Measurements from ENCODE around the gene UTY. TPM values are rescaled to one million over a fixed set of nuclear protein-coding genes. Genes with fewer than 3 reads are reported as not detected.

Gene UTY
- polyA plus RNA-seq, 3 donors, result not detected

DNA sequence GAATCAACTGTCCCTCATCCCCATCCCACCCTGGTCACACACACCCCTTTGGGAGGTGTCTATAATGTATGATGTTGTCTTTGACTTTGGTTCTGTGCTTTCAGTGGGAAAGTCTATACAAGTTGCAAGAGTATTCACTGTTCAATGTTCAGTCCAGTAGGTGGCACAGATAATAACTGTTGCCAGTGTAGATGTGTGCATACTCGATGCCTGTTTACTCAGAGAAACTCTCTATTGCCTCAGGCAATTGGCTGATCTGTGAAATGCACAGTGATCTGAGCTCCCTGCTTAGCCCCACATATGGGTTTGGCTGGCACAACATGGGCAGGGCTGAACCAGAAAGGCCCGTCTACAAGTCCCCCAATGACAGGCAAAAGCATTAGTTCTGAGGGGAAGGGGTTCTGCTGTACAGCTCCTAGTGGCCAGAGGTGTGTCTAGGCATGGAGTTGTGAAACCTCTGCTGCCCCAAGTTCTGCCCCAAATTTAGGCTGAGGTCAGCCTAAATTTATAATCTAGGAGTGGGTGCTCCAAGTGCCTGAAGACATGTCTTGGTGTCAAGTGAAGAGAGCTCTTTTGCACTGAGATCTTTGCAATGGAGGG, 252.4 kb downstream of the UTY start:
- H4K20me1 ChIP-seq (ENCODE audit: insufficient read depth, low read length), result no peaks in the 10 kb centered on the region
- no peak overlapping the region for H2AFZ ChIP-seq (ENCODE audit: insufficient read depth, low read depth, low read length, poor library complexity, severe bottlenecking)
- H3K27ac ChIP-seq (ENCODE audit: low read depth in 1 of 2, low read length in 2 of 2), result no peak overlapping the region
- Mint-ChIP-seq H3K27me3 (ENCODE audit: low read depth in 3 of 3) (peaks cover 0 to 2% (median 0%) of the 10 kb centered on the region in 3 donors), H3K36me3 (no peaks in the 10 kb centered on the region), H3K9me3 (peaks cover 0 to 6% (median 0%) of the 10 kb centered on the region in 7 donors), H3K4me3 (no peak overlapping the region), H3K27ac (no peak overlapping the region), H3K4me1 (no peaks in the 10 kb centered on the region)
- no CpG with 5 or more reads among the region's 2 CpGs for WGBS (ENCODE audit: insufficient coverage)
- no peaks in the 10 kb centered on the region for H3K27me3 ChIP-seq (ENCODE audit: control insufficient read depth in 2 of 2, insufficient read depth in 2 of 2, low read length in 2 of 2)
- no peaks in the 10 kb centered on the region for H3K4me1 ChIP-seq (ENCODE audit: control insufficient read depth in 1 of 2, insufficient read depth in 2 of 2, low read length in 2 of 2)
- H3K4me3 ChIP-seq (replicated peaks in 1 of 3; ENCODE audit: low read depth in 2 of 3, low read length in 3 of 3), result no peak overlapping the region
- no peak overlapping the region for H3K9ac ChIP-seq (ENCODE audit: insufficient read depth, low read length, poor library complexity, severe bottlenecking)
- intact Hi-C loops (cut with micrococcal nuclease), result no loop called here
- H3K9me3 ChIP-seq (replicated peaks in 1 of 2; ENCODE audit: control insufficient read depth in 1 of 2, insufficient read depth in 1 of 2, low read length in 2 of 2), result no peaks in the 10 kb centered on the region
- TF ChIP-seq, protein P1, sequence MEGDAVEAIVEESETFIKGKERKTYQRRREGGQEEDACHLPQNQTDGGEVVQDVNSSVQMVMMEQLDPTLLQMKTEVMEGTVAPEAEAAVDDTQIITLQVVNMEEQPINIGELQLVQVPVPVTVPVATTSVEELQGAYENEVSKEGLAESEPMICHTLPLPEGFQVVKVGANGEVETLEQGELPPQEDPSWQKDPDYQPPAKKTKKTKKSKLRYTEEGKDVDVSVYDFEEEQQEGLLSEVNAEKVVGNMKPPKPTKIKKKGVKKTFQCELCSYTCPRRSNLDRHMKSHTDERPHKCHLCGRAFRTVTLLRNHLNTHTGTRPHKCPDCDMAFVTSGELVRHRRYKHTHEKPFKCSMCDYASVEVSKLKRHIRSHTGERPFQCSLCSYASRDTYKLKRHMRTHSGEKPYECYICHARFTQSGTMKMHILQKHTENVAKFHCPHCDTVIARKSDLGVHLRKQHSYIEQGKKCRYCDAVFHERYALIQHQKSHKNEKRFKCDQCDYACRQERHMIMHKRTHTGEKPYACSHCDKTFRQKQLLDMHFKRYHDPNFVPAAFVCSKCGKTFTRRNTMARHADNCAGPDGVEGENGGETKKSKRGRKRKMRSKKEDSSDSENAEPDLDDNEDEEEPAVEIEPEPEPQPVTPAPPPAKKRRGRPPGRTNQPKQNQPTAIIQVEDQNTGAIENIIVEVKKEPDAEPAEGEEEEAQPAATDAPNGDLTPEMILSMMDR (IDR thresholded peaks at IDR 0.05), result no peak
- no peaks in the 10 kb centered on the region for H3K79me2 ChIP-seq (ENCODE audit: insufficient read depth, low read length)
- H3K36me3 ChIP-seq (replicated peaks in 1 of 2; ENCODE audit: control insufficient read depth in 1 of 2, insufficient read depth in 2 of 2, low read length in 2 of 2), result no peaks in the 10 kb centered on the region
- no peak overlapping the region for H3K4me2 ChIP-seq (replicated peaks; ENCODE audit: extremely low read depth, low read length, poor library complexity, severe bottlenecking)
- no peak for DNase-seq

DNA sequence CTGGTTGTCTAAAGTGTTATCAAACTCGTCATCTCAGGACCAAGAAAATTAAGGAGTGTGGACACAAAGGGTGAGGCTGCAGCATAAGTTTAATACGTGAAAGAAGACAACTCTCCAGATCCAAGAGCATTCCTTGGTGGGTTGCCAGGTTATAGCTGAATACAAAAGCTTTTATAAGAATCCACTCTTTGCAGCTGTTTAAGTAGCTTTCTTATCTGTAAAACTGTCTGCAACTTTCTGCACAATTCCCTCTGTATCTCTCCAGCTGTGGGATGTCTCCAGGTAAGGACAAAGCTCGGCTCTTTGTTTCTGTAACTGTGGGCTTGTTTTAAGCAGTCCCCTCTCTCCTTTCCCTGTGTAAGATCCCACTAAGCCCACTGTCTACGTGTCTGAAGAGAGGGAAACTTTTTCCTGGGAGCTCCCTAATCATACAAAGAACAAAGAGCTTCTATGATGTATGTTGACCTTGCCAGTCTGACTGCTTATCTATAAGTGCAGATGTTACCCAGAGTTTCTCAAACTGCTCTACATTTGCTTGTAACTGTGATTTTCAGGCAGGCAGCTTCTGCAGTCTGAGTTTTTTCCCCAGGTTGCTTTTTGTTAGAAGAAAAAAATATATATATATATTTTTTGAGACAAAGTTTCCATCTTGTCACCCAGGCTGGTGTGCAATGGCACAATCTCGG, 268.7 kb downstream of the UTY start:
- Histone ChIP-seq H3K9me3 (replicated peaks in 1 of 2; ENCODE audit: control insufficient read depth in 1 of 2, insufficient read depth in 1 of 2, low read length in 2 of 2) (peaks cover 0 to under 1% of the 10 kb centered on the region in 2 donors), H2AFZ (ENCODE audit: insufficient read depth, low read depth, low read length, poor library complexity, severe bottlenecking) (no peak overlapping the region), H4K20me1 (ENCODE audit: insufficient read depth, low read length) (no peaks in the 10 kb centered on the region), H3K36me3 (replicated peaks in 1 of 2; ENCODE audit: control insufficient read depth in 1 of 2, insufficient read depth in 2 of 2, low read length in 2 of 2) (no peaks in the 10 kb centered on the region), H3K27me3 (ENCODE audit: control insufficient read depth in 2 of 2, insufficient read depth in 2 of 2, low read length in 2 of 2) (no peaks in the 10 kb centered on the region), H3K4me1 (ENCODE audit: control insufficient read depth in 1 of 2, insufficient read depth in 2 of 2, low read length in 2 of 2) (no peaks in the 10 kb centered on the region), H3K4me2 (replicated peaks; ENCODE audit: extremely low read depth, low read length, poor library complexity, severe bottlenecking) (no peak overlapping the region), H3K4me3 (replicated peaks in 1 of 3; ENCODE audit: low read depth in 2 of 3, low read length in 3 of 3) (no peak overlapping the region), H3K79me2 (ENCODE audit: insufficient read depth, low read length) (no peaks in the 10 kb centered on the region), H3K27ac (ENCODE audit: low read depth in 1 of 2, low read length in 2 of 2) (no peak overlapping the region), H3K9ac (ENCODE audit: insufficient read depth, low read length, poor library complexity, severe bottlenecking) (no peak overlapping the region)
- Mint-ChIP-seq H3K4me1 (no peaks in the 10 kb centered on the region), H3K4me3 (no peak overlapping the region), H3K27me3 (ENCODE audit: low read depth in 3 of 3) (no peaks in the 10 kb centered on the region), H3K36me3 (no peaks in the 10 kb centered on the region), H3K27ac (no peak overlapping the region), H3K9me3 (peaks cover 0 to 2% (median 0%) of the 10 kb centered on the region in 7 donors)
- intact Hi-C loops (cut with micrococcal nuclease), result no loop called here
- DNase-seq, result no peak
- WGBS (ENCODE audit: insufficient coverage), result no CpG with 5 or more reads among the region's 5 CpGs
- TF ChIP-seq, protein P1 (IDR thresholded peaks at IDR 0.05), result no peak

Data from CD14-positive monocyte (primary cell).